ENCODE data around the gene ITPR1.

DNA sequence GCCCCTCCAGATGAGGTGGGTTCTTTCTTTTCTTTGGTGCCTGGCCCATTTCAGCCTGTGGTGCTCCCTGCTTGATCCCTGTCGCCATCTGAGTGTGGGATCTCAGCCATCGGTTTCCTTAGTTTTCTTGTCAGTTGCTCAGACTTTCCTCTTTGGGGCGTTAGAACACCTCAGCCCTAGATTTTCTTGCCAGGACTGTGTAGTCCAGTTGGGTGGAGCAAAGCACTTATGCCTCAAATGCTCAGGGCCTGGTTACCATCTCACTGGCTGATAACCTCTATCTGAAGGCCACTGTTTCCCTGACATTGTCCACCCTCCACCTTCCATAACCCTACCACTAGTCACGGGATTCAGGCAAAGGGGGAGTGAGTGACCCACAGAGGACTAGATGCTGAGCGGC lies 277.4 kb downstream of the ITPR1 start:
- TF ChIP-seq CTCF (IDR thresholded peaks at IDR 0.05), result no peak
- TF ChIP-seq POLR2A (IDR thresholded peaks at IDR 0.05), result no peak
